Fibroblast of the aortic adventitia (primary cell): ENCODE measurements around the gene TMEM86B. TPM values are rescaled to one million over a fixed set of nuclear protein-coding genes. Genes with fewer than 3 reads are reported as not detected.

ENCODE experiments used
- DNase-seq: peaks from one replicate; pipeline ENCODE4 v3.0.0-alpha.2; 2010; ENCODE audit warnings: low read depth
- H3K4me3 ChIP-seq: 2 replicates; pipeline ENCODE4 v1.5.1; 2011; ENCODE audit warnings: low read depth, mild to moderate bottlenecking, control low read depth, low read length, moderate library complexity
- total RNA-seq: library from RNA; depleted of rRNA; stranded (reverse); fragments of >200 nt; gene quantifications from 2 replicates; pipeline ENCODE4 v1.2.3, GENCODE V29; 2012; ENCODE audit warnings: low replicate concordance
- TF ChIP-seq, protein P1 (sequence below): IDR thresholded peaks from 2 replicates; pipeline ENCODE4 v1.5.1; 2011; ENCODE audit warnings: mild to moderate bottlenecking, low read length, control low read depth, inconsistent platforms; ENCODE audit not compliant: insufficient read depth

Gene TMEM86B
- total RNA-seq, 1 donor: 1.8 TPM

- TF ChIP-seq, protein P1, sequence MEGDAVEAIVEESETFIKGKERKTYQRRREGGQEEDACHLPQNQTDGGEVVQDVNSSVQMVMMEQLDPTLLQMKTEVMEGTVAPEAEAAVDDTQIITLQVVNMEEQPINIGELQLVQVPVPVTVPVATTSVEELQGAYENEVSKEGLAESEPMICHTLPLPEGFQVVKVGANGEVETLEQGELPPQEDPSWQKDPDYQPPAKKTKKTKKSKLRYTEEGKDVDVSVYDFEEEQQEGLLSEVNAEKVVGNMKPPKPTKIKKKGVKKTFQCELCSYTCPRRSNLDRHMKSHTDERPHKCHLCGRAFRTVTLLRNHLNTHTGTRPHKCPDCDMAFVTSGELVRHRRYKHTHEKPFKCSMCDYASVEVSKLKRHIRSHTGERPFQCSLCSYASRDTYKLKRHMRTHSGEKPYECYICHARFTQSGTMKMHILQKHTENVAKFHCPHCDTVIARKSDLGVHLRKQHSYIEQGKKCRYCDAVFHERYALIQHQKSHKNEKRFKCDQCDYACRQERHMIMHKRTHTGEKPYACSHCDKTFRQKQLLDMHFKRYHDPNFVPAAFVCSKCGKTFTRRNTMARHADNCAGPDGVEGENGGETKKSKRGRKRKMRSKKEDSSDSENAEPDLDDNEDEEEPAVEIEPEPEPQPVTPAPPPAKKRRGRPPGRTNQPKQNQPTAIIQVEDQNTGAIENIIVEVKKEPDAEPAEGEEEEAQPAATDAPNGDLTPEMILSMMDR: no peak
- no peak overlapping the region for H3K4me3 ChIP-seq
- no peak for DNase-seq
Observed at GRCh38 chr19:55270172-55270942, 41.8 kb upstream of the TMEM86B start.

GRCh38 chr19:55269299-55269698 lies 40.7 kb upstream of the TMEM86B start:
- no peak for DNase-seq
- TF ChIP-seq, protein P1: no peak
- H3K4me3 ChIP-seq: no peak overlapping the region

DNA sequence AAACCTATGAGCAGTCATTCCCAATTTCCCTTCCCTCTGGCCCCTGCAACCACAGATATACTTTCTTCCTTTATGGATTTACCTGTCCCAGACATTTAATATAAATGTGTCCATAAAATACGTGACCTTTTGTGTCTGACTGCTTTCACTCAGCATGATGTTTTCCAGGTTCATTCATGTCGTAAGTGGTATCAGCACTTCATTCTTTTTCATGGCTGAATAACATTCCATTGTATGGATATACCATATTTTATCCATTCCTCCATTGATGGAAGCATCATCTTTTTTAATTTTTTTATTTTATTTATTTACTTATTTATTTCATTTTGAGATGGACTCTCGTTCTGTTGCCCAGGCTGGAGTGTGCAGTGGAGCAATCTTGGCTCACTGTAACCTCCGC lies 38.3 kb upstream of the TMEM86B start:
- H3K4me3 ChIP-seq: no peak overlapping the region
- no peak for DNase-seq
- TF ChIP-seq, protein P1: no peak

DNA sequence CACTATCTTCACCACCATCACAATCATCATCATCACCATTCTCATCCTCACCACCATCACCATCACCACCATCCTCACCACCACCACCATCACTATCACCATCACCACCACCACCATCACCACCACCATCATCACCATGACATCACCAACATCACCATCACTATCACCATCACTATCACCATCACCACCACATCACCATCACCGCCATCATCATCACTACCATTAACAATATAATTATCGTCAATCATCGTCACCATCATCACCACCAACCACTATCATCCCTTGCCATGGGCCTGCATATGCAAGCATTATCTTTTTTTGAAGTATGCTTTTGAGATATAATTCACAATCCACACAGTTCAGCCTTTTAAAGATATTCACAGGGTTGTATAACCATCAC lies 37.8 kb upstream of the TMEM86B start:
- H3K4me3 ChIP-seq: no peak overlapping the region
- TF ChIP-seq, protein P1: no peak
- no peak for DNase-seq

GRCh38 chr19:55265723-55266386 lies 37.3 kb upstream of the TMEM86B start:
- DNase-seq: no peak
- no peak overlapping the region for H3K4me3 ChIP-seq
- TF ChIP-seq, protein P1: no peak

GRCh38 chr19:55265173-55265572 lies 36.6 kb upstream of the TMEM86B start:
- TF ChIP-seq, protein P1: no peak
- no peak for DNase-seq

GRCh38 chr19:55264531-55264930 lies 36.0 kb upstream of the TMEM86B start:
- no peak for DNase-seq
- TF ChIP-seq, protein P1: no peak
- H3K4me3 ChIP-seq: no peak overlapping the region

More at GRCh38 chr19:55265173-55265572, 36.6 kb upstream of the TMEM86B start:
- H3K4me3 ChIP-seq: no peak overlapping the region
